Measurements from ENCODE around the gene P4HTM.

Gene P4HTM

DNA sequence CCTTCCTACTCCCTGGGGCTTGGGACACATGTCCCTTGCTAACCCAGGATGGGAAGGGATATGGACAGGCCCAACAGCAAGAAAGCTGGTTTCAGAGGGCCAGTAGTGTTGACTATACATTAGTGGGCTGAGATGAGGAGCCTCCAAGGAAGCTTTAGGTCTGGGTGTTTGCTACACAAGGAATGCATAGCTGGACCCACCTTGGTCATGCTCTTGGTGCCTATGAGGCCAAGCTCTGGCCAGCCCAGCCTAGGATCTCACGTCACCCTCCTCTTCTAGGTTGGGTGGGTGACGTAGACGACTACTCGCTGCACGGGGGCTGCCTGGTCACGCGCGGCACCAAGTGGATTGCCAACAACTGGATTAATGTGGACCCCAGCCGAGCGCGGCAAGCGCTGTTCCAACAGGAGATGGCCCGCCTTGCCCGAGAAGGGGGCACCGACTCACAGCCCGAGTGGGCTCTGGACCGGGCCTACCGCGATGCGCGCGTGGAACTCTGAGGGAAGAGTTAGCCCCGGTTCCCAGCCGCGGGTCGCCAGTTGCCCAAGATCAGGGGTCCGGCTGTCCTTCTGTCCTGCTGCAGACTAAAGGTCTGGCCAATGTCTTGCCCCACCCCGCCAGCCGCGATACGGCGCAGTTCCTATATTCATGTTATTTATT, 16.5 kb downstream of the P4HTM start:
- Histone ChIP-seq H3K4me3 (peak overlapping the region; percentile 39 to 92 (median 65)), H3K27ac (peak overlapping the region; percentile 54 to 98 (median 90))

DNA sequence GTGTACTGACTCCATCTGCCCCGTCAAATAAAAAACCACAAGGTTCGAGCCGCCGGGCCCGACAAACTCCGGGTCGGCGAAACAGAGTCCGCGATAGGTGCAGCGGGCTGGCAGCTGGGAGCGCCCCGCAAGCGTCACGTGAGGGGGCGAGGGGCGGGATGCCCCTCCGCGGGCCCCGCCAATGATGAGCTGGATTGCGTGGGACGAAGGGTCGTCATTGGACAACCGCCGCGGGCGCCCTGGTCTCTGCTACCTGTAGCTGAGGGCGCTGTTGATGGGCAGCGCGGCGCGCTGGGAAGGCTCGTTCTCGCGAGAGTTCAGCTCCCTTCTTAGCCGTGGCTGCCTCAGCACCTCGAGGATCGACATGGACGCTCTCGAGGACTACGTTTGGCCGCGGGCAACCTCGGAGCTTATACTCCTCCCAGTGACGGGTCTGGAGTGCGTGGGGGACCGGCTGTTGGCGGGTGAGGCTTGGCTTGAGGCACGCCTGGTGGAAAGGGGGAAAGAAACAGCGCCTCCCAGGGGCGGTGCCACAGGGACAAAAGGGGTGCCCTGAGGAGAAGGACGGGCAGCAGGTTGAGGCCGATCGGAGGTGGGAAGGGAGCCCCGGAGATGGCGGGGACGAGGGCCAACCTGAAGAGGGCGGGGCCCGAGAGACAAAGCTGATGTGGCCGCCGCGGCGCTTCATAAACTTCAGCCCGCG, 17.2 kb downstream of the P4HTM start, which contains the start of gene WDR6:
WDR6 (plus strand) TSS at position 324 of the 703 bp plus-strand sequence; CDS start at position 365, 41 bp downstream.
- Histone ChIP-seq H3K4me3 (peak within 1 kb of the TSS; percentile 39 to 92 (median 65)), H3K27ac (peak within 1 kb of the TSS; percentile 54 to 98 (median 90))

DNA sequence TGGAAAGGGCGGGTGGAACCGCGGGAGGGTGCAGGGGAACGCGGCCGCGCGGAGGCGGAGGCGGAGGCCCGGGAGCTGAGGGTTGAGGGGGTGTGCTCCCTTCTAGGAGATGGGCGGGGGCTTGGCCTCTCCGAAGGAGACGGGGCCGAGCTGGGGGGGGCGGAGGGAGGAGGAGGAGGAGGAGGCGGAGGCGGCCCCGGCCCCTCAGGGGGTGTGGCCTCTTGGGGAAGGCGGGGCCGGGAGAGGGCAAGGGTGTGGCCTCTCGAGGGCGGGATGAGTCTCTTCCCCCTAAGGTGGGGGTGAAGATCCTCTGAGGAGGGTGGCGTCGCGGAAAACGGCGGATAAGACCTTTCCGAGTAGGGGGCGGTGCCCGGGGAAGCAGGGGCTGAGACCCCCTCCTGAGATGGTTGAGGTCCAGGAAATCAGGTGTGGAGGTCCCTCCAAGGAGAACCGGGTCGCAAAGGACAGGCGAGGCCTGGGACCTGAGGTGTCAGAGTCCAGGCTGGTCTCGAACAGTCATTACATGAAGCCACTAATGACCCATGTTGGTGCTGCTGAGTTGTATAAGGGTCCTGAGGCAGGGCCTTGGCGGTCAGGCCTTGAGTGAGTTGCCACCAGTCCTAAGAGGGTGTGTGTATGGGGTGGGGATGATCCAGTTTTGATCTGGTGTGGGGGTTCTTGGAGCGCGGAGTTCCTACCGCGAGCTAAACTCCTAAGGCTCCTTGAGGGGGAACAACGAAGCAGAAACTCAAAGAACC, 17.9 kb downstream of the P4HTM start:
- peak overlapping the region; percentile 43 to 98 (median 90) for H3K27ac ChIP-seq
- peak overlapping the region; percentile 39 to 92 (median 65) for H3K4me3 ChIP-seq

DNA sequence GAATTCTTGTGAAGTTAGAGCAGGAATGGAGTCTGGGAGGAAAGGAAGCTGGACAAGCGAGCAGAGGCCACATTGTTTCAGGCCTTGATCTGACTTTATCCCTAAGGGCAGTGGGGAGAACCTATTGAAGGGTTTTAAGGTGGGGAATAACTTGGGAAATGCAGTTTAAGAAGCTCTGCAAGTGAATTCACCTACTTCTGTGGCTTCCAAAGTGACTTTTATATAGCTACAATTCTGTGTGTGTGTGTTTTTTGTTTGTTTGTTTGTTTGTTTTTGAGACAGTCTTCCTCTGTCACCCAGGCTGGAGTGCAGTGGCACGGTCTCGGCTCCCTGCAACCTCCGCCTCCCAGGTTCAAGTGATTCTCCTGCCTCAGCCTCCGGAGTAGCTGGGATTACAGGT, 18.6 kb downstream of the P4HTM start:
- Histone ChIP-seq H3K27ac (peak overlapping the region in 14 of 21 experiments; percentile 81 to 97 (median 92)), H3K4me3 (peak overlapping the region in 2 of 7 experiments; percentile 39 to 74)

DNA sequence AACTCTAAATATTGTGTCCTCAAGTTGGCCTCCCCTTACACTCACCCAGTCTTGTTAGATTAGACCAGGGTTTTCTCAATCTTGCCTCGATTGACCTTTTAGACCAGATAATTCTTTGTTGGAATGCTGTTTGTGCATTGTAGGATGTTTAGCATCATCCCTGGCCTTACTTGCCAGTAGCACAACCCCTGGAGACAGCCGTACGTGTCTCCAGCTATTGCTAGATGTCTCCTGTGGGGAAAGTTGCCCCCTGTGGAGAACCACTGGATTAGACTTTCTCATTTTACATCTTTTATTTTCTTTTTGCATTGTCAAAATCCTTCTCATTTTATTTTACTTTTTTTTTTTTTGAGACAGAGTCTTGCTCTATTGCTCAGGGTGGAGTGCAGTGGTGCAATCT, 19.4 kb downstream of the P4HTM start:
- Histone ChIP-seq H3K4me3 (no peak overlapping the region), H3K27ac (peak overlapping the region in 1 of 21 experiments; percentile 3)

DNA sequence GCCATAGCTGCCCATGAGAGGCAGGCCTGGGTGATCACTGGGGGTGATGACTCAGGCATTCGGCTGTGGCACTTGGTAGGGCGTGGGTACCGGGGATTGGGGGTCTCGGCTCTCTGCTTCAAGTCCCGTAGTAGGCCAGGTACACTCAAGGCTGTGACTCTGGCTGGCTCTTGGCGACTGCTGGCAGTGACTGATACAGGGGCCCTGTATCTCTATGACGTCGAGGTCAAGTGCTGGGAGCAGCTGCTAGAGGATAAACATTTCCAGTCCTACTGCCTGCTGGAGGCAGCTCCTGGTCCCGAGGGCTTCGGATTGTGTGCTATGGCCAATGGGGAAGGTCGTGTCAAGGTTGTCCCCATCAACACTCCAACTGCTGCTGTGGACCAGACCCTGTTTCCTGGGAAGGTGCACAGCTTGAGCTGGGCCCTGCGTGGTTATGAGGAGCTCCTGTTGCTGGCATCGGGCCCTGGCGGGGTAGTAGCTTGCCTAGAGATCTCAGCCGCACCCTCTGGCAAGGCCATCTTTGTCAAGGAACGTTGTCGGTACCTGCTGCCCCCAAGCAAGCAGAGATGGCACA, 22.5 kb downstream of the P4HTM start:
- no peak overlapping the region for H3K4me3 ChIP-seq
- peak overlapping the region in 1 of 21 experiments; percentile 28 for H3K27ac ChIP-seq

DNA sequence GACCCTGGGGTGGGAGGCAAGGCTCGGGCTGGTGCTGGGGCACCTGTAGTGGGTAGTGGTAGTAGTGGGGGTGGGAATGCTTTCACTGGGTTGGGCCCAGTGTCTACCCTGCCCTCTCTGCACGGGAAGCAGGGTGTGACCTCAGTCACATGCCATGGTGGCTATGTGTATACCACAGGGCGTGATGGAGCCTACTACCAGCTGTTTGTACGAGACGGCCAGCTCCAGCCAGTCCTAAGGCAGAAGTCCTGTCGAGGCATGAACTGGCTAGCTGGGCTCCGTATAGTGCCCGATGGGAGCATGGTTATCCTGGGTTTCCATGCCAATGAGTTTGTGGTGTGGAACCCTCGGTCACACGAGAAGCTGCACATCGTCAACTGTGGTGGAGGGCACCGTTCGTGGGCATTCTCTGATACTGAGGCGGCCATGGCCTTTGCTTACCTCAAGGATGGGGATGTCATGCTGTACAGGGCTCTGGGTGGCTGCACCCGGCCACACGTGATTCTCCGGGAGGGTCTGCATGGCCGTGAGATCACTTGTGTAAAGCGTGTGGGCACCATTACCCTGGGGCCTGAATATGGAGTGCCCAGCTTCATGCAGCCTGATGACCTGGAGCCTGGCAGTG, 23.2 kb downstream of the P4HTM start:
- H3K4me3 ChIP-seq, result no peak overlapping the region
- H3K27ac ChIP-seq, result peak overlapping the region in 1 of 21 experiments; percentile 28

DNA sequence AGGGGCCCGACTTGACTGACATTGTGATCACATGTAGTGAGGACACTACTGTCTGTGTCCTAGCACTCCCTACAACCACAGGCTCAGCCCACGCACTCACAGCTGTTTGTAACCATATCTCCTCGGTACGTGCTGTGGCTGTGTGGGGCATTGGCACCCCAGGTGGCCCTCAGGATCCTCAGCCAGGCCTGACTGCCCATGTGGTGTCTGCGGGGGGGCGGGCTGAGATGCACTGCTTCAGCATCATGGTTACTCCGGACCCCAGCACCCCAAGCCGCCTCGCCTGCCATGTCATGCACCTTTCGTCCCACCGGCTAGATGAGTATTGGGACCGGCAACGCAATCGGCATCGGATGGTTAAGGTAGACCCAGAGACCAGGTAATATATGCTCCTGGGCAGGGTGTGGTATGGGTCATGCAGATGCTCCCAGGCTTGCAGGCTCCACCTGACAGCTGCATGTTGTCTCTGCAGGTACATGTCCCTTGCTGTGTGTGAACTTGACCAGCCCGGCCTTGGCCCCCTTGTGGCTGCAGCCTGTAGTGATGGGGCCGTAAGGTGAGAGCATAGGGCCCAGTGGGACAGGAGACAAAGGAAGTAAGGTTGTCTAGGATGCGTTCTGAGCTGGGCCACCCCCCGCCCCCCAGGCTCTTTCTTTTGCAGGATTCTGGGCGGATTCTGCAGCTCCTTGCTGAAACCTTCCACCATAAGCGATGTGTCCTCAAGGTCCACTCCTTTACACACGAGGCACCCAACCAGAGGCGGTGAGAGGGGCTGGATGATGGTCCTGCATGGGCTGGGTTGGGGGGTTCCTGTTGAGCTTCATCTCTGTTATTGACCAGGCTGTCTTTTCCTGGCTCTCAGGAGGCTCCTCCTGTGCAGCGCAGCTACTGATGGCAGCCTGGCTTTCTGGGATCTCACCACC, 24.0 kb downstream of the P4HTM start:
- H3K4me3 ChIP-seq, result no peak overlapping the region
- no peak overlapping the region for H3K27ac ChIP-seq

DNA sequence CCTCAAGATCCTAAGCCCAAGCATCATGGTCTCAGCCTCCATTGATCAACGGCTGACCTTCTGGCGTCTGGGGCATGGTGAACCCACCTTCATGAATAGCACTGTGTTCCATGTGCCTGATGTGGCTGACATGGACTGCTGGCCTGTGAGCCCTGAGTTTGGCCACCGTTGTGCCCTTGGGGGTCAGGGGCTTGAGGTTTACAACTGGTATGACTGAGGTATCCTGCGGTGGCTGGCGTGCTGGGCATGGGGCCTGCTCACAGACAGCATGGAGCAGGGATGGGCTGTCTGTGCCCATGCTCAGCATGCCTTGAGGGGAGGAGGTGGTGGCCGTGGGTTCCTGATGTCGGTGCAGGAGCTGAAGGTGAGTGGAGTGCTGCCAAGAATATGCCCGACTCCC, 25.0 kb downstream of the P4HTM start:
- Histone ChIP-seq H3K27ac (no peak overlapping the region), H3K4me3 (no peak overlapping the region)

DNA sequence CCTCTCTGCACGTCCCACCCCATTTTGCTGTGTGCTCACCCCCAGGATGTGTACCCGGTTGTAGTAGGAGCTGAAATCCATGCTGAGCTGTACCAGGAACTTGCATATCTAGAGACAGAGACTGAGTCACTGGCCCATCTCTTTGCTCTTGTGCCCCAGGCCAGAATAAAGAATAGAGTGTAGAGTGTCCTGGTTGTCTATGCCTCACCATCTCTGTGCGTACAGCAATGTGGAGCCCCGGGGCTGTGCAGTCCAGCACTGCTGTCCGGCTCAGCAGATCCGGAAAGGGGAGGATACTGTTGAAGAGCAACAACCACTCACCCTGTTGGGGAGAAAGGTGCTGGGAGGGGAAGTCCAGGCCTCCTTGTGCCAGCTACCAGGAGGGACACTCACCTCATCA, 25.7 kb downstream of the P4HTM start:
- H3K27ac ChIP-seq, result no peak overlapping the region
- no peak overlapping the region for H3K4me3 ChIP-seq

DNA sequence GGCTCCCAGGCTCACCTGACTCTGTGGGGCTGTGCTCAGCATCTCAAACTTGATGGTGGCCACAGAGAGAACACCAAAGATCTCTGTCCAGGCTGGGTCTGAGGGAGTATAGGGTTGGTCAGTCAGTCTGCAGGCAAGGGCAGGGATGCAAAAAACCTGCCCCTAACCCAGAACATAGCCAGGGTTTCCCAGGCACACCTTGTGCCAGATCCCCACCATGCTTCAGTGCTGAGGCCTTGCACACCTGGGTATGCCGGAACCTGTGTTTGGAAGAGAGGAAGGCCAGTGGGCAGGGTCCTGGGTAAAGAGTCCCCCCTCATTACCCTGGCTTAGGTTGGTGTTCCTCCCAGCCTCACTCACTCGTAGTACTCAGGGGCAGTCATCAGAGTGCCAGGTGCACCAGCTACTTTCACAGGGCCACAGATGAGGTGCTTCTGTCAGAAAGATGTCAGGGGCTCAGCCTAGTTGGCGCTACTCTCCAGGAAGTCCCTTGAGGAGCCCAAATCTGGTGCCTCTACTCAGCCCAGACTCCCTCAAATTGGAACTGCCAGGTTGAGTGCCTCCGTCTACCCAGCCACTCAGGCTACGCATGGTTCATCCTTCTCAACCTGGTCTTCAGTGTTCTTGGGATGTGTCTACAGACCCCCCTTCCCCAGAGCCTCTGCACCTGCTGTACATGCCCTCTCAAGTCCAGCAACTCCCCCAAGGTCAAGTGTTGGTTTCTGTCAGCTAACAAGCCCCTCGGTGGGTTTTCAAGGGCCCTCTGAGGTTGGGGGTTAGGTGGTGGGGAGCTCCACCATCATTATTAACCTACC, 26.6 kb downstream of the P4HTM start:
- Histone ChIP-seq H3K27ac (peak overlapping the region in 1 of 21 experiments; percentile 88), H3K4me3 (no peak overlapping the region)

DNA sequence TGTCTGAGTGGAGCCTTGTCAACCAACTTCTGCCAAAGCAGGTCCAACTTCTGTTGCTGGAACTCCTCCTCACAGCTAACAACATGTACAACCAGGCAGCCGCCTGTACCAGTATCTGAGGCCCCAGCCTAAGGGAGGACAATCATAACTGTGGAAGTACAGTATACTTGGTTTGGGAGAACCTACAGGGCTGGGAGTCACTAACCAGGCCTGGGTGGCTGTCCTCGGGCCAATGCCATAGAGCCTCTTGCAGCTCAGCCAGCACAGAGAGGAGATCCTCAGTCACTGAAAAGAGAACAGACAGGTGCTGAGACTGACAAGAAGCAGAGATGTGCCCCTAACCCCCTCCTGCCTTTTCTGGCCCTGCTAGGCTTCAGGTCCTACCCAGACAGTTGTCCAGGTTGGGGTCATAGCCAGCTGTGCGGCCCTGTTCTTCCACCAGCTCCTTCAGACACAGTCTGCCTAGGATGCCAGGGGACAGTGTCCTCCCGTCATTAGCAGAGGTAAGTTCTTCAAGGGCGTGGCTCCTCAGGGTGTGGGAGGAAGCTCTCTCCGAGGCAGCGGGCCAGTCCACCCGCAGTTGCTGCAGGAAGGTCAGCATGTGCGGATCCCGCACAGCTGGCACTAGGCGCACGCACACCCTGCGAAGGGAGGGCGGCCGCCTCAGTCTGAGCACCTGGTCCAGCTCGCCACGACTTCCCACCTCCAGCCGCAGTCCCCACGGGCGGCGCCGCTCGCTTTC, 27.4 kb downstream of the P4HTM start:
- peak overlapping the region in 19 of 21 experiments; percentile 64 to 100 (median 84) for H3K27ac ChIP-seq

DNA sequence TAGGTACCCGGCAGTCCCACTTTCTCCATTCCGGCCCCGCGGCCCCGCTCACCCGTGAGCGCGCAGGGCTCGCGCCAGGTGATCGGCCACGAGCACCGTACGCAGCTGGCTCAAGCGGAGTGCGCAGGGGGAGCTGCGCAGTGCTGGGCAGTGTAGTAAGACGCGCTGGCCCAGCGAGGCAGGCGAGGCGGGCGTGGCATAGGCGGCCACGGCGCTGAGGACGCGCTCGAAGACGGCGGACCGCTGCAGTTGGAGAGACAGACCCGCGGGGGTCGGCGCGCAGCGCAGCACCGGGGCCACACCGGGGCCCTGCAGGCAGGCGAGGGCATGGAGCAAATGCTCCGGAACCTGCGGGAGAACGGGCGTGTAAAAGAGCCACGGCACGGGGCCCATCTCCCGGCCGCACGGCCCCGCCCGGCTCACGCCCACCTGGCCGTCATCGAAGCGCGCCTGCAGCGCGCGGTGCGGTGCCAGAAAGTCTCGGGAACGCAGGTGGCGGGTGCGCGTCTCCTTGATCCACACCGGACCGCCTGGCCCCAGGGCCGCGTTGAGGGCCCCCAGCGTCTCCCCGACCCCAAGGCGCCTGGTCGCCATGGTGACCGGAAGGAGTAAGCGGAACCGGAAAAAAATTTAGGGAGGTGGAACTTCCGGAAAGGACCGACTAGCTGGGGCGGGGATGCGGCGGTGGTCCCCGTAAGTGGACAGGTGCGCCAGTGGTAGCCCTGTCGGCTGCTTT, 28.1 kb downstream of the P4HTM start, which contains the start of gene DALRD3:
DALRD3 (minus strand) TSS at position 610 of the 736 bp plus-strand sequence; CDS start at position 594, 16 bp downstream.
- H3K27ac ChIP-seq, result peak within 1 kb of the TSS; percentile 13 to 100 (median 81)
- H3K4me3 ChIP-seq, result peak within 1 kb of the TSS; percentile 77 to 97 (median 81)

More for the DNA sequence above, 27.4 kb downstream of the P4HTM start:
- H3K4me3 ChIP-seq, result peak overlapping the region; percentile 77 to 97 (median 81)

DNA sequence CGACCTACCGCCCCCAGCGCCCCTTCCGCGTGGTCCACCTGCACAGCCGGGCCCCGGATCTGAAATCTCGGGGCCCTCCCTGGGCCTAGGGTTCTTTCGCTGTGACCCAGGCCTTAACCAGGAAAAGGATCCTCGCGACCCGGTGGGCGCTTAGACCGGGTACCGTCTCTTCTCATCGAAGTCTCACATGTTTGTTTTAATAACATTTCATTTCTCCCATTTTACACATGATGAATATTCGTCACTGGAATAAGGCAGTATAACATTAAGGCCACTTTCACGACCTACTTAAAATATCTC, 28.6 kb downstream of the P4HTM start:
- peak overlapping the region; percentile 77 to 97 (median 81) for H3K4me3 ChIP-seq
- peak overlapping the region; percentile 13 to 100 (median 81) for H3K27ac ChIP-seq

DNA sequence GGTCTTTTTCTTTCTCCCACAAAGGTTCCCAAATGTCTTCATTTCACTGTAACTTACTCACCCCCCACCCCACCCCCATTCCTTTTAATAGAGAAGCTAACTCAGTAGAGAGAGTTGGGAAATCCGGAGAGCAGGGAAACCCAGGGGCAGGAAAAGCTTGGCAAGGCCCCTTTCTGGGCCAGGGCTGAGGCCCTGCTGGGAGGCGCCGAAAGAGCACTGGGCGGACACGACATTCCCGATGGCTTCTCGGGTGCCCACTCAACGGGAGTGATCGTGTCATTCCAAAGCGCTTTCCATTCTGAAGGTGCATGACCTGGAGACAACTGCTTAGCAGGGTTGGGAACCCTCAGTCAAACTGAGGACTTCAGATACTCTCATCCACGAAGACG, 29.9 kb downstream of the P4HTM start:
- H3K27ac ChIP-seq, result peak overlapping the region in 19 of 21 experiments; percentile 94 to 100 (median 99)

More for the DNA sequence above, 29.9 kb downstream of the P4HTM start:
- peak overlapping the region; percentile 76 to 97 (median 82) for H3K4me3 ChIP-seq
